B cell (primary cell): ENCODE measurements around the gene POC1B. TPM values are rescaled to one million over a fixed set of nuclear protein-coding genes. Genes with fewer than 3 reads are reported as not detected.
A peak's percentile ranks its signal among the peaks of the same experiment; 100 is the strongest.

Source experiments
- ATAC-seq: fragments of 200-7000 bp; cut with Tn5 transposase; one replicate; pipeline ENCODE4 v1.10.0; 2021; ENCODE audit warnings: low read depth, mild to moderate bottlenecking, moderate number of reproducible peaks, moderate library complexity
- CTCF ChIA-PET: fragments of 350-600 bp; sonication (Branson Sonifier 250); formaldehyde crosslinking; loops from one replicate; lab custom pipeline; 2021; ENCODE audit warnings: antibody characterized with exemption, inconsistent platforms; lab: Charles Lee
- POLR2A ChIA-PET: fragments of 350-600 bp; sonication (Branson Sonifier 250); formaldehyde crosslinking; loops from one replicate; lab custom pipeline; 2021; ENCODE audit warnings: antibody characterized with exemption; lab: Charles Lee
- DNase-seq: peaks from one replicate; pipeline ENCODE4 v3.0.0; 2013
- H2AFZ ChIP-seq: 2 replicates; pipeline ENCODE4 v1.6.1; 2012; ENCODE audit warnings: mild to moderate bottlenecking, low read depth, low read length; ENCODE audit not compliant: insufficient read depth, poor library complexity, severe bottlenecking
- H3K27ac ChIP-seq, 2 donors: 1 replicate in 1 of 2; 2 replicates in 1 of 2; pipeline ENCODE4 v1.5.1; 2012 to 2013; ENCODE audit warnings: low read length in 2 of 2, mild to moderate bottlenecking in 2 of 2, moderate library complexity in 1 of 2
- H3K27me3 ChIP-seq, 4 experiments: fragments of 200-600 bp in 1 of 4; sonication (generic) in 1 of 4; replicated peaks in 1 of 4; 1 replicate in 2 of 4; 2 replicates in 2 of 4; pipeline versions ENCODE4 v1.6.1 to v1.7.0; 2013 to 2016; ENCODE audit warnings: low read length in 3 of 4, mild to moderate bottlenecking in 2 of 4, mixed read lengths in 1 of 4, moderate library complexity in 1 of 4; ENCODE audit not compliant: insufficient read depth in 4 of 4, control insufficient read depth in 3 of 4; ENCODE audit errors: control extremely low read depth in 1 of 4
- H3K36me3 ChIP-seq, 2 experiments: replicated peaks in 1 of 2; 1 replicate in 1 of 2; 2 replicates in 1 of 2; pipeline versions ENCODE4 v1.6.1 to v1.7.1; 2013; ENCODE audit warnings: low read length in 1 of 2; ENCODE audit not compliant: insufficient read depth in 2 of 2, control insufficient read depth in 1 of 2; ENCODE audit errors: control extremely low read depth in 1 of 2, extremely low read depth in 1 of 2
- H3K4me1 ChIP-seq, 2 donors: fragments of 200-600 bp in 1 of 2; sonication (generic) in 1 of 2; 1 replicate in 1 of 2; 2 replicates in 1 of 2; pipeline versions ENCODE4 v1.5.1 to v1.6.1; 2013 to 2017; ENCODE audit warnings: low read length in 2 of 2; ENCODE audit not compliant: control insufficient read depth in 2 of 2, insufficient read depth in 2 of 2
- H3K4me2 ChIP-seq: replicated peaks from 2 replicates; pipeline ENCODE3; 2012; ENCODE audit warnings: mild to moderate bottlenecking, low read depth, low read length; ENCODE audit not compliant: poor library complexity, severe bottlenecking
- H3K4me3 ChIP-seq, 5 experiments: fragments of 200-600 bp in 1 of 5; sonication (generic) in 1 of 5; 1 replicate in 3 of 5; 2 replicates in 2 of 5; pipeline versions ENCODE4 v1.5.1 to v1.7.0; 2011 to 2016; ENCODE audit warnings: low read length in 4 of 5, mild to moderate bottlenecking in 4 of 5, low read depth in 2 of 5, control low read depth in 1 of 5, moderate library complexity in 1 of 5; ENCODE audit not compliant: insufficient read depth in 1 of 5; ENCODE audit errors: control extremely low read depth in 1 of 5, extremely low read depth in 1 of 5
- H3K79me2 ChIP-seq: fragments of 200-600 bp; sonication (generic); one replicate; pipeline ENCODE4 v1.6.0; 2016; ENCODE audit warnings: low read length; ENCODE audit not compliant: control insufficient read depth, insufficient read depth
- H3K9ac ChIP-seq: fragments of 200-600 bp; sonication (generic); 2 replicates; pipeline ENCODE4 v1.6.1; 2017; ENCODE audit warnings: mild to moderate bottlenecking, low read length, moderate library complexity
- H3K9me3 ChIP-seq, 3 donors: one replicate each; pipeline versions ENCODE4 v1.6.1 to v1.7.1; 2013; ENCODE audit warnings: low read length in 2 of 3; ENCODE audit not compliant: control insufficient read depth in 2 of 3, insufficient read depth in 1 of 3; ENCODE audit errors: control extremely low read depth in 1 of 3
- H4K20me1 ChIP-seq: 2 replicates; pipeline ENCODE4 v1.6.0; 2012; ENCODE audit warnings: mild to moderate bottlenecking, low read length; ENCODE audit not compliant: insufficient read depth, control insufficient read depth, poor library complexity, severe bottlenecking
- H3K27ac Mint-ChIP-seq: one replicate; pipeline ENCODE4 v1.8.0; 2021; ENCODE audit warnings: mixed read lengths
- H3K27me3 Mint-ChIP-seq: one replicate; pipeline ENCODE4 v1.8.0; 2021; ENCODE audit warnings: mixed read lengths
- H3K4me1 Mint-ChIP-seq: one replicate; pipeline ENCODE4 v1.8.0; 2021; ENCODE audit warnings: mixed read lengths
- H3K4me3 Mint-ChIP-seq: one replicate; pipeline ENCODE4 v1.8.0; 2021; ENCODE audit warnings: mixed read lengths
- H3K9me3 Mint-ChIP-seq: one replicate; pipeline ENCODE4 v1.8.0; 2022; ENCODE audit warnings: mixed read lengths; ENCODE audit not compliant: insufficient read depth
- EZH2 ChIP-seq: IDR thresholded peaks from 2 replicates; pipeline ENCODE4 v1.6.1; 2012; ENCODE audit warnings: borderline replicate concordance, low read depth, mild to moderate bottlenecking, moderate library complexity, low read length; ENCODE audit not compliant: insufficient read depth, poor library complexity, severe bottlenecking
- WGBS: methylation state at CpG from one replicate; pipeline ENCODE4 v1.1.5; 2013; ENCODE audit warnings: missing lambda C conversion rate; ENCODE audit not compliant: insufficient coverage; 5-methylcytosine and 5-hydroxymethylcytosine counted together
- intact Hi-C: fragments of 100-400 bp; cut with micrococcal nuclease; formaldehyde crosslinking; loops from one replicate; pipeline ENCODE4 v1.10.0; 2022
- polyA plus RNA-seq: library from polyadenylated mRNA; depleted of rRNA; stranded (reverse); fragments of >200 nt; gene quantifications from 2 replicates; pipeline ENCODE4 v1.2.3, GENCODE V29; 2012
- total RNA-seq, 2 donors: library from RNA; stranded (reverse); fragments of 120-200 nt in 1 of 2; gene quantifications; 1 replicate in 1 of 2; 2 replicates in 1 of 2; pipeline versions ENCODE4 v1.2.3 to v1.2.4, GENCODE V29; 2013 to 2022
- TF ChIP-seq, protein P1 (sequence below): fragments of 200-600 bp; IDR thresholded peaks from one replicate; pipeline ENCODE4 v1.8.0; 2022; ENCODE audit warnings: antibody characterized with exemption, mild to moderate bottlenecking

The POC1B gene
- total and polyA plus RNA-seq, 2 donors (not counting 1 experiment from before 2014, with no cell fraction given): 12.0 to 39.5 TPM

DNA sequence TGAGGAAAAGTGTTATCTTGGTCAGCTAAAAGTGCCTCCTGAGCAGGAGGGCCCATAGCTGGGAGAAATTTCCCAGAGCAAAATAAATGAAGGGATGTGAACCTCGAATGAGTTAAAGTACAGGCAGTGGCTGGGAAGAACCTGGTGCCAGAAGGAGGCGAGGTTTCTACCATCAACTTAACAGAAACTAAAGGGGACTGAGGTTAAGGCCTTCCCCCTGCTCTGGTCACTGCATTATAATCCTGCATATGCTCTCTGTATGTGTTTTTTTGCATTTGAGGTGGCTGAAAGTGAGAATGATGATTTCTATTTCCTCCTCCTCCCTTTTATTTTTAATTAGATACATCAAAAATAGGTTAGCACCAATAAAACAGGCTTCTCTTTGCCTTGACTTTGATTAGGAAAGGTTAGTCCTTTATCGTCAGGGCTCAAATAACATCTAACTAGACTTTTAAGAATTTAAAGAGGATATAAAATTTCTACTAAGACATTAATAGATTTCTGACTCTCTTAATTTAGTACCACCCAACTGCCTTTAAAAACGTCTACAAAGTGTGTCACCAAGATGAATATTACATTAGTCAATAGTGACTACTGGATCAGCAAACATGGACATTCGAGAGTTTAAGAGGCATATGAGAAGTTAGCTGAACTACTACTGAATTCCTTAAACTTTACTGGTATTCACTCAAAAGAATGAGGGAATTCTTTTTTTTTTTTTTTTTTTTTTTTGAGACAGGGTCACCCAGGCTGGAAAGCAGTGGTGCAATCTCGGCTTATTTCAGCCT lies 50.5 kb downstream of the POC1B start:
- DNase-seq (no peak), ATAC-seq (no peak)
- Histone ChIP-seq H3K9ac (no peak overlapping the region), H3K27me3 (no peaks in the 10 kb centered on the region), H3K79me2 (no peaks in the 10 kb centered on the region), H2AFZ (no peak overlapping the region), H4K20me1 (no peaks in the 10 kb centered on the region), H3K4me3 (no peak overlapping the region), H3K4me1 (peaks cover 0 to 3% of the 10 kb centered on the region in 2 donors), H3K9me3 (no peaks in the 10 kb centered on the region), H3K4me2 (no peak overlapping the region), H3K36me3 (peaks cover 0 to 3% of the 10 kb centered on the region in 2 experiments), H3K27ac (no peak overlapping the region)
- no peaks in the 10 kb centered on the region for H3K27me3 Mint-ChIP-seq
- peaks cover 16% of the 10 kb centered on the region for H3K4me1 Mint-ChIP-seq
- ChIA-PET POLR2A (no interaction called here), CTCF (interaction anchor here (10.3 kb wide), 1 partner anchor 51 kb away, joined by 181 read pairs; the partner anchor contains the start of genes GALNT4 and POC1B)
- intact Hi-C loops: no loop called here
- 100% methylated on average over 1 of the region's 6 CpGs for WGBS
- TF ChIP-seq, protein P1, sequence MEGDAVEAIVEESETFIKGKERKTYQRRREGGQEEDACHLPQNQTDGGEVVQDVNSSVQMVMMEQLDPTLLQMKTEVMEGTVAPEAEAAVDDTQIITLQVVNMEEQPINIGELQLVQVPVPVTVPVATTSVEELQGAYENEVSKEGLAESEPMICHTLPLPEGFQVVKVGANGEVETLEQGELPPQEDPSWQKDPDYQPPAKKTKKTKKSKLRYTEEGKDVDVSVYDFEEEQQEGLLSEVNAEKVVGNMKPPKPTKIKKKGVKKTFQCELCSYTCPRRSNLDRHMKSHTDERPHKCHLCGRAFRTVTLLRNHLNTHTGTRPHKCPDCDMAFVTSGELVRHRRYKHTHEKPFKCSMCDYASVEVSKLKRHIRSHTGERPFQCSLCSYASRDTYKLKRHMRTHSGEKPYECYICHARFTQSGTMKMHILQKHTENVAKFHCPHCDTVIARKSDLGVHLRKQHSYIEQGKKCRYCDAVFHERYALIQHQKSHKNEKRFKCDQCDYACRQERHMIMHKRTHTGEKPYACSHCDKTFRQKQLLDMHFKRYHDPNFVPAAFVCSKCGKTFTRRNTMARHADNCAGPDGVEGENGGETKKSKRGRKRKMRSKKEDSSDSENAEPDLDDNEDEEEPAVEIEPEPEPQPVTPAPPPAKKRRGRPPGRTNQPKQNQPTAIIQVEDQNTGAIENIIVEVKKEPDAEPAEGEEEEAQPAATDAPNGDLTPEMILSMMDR: no peak
- no peak for TF ChIP-seq EZH2
- H3K4me3 Mint-ChIP-seq: no peak overlapping the region
- no peaks in the 10 kb centered on the region for H3K9me3 Mint-ChIP-seq
- peak overlapping the region; percentile 65 for H3K27ac Mint-ChIP-seq

DNA sequence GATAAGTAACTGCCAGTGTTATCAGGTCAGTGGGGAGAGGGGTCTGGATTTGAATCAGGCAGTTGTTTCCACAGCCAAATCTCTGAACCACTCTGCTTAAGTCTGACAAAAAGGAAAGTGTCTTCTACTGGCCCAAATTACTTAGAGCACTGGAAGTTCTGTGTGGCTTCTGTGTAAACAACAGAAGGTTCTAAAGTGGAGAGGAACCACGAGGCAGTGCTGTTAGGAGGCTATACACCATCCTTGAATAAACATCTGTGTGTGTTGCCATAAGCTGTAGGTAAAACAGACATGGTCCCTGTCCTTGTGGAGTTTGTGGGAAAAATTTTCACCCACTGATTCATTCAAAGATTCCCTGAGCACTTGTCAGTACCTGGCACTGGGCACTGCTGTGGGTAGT lies 51.2 kb downstream of the POC1B start:
- ChIA-PET CTCF (interaction anchor here (10.3 kb wide), 1 partner anchor 52 kb away, joined by 181 read pairs; the partner anchor contains the start of genes GALNT4 and POC1B), POLR2A (no interaction called here)
- Mint-ChIP-seq H3K27ac (no peak overlapping the region), H3K27me3 (no peaks in the 10 kb centered on the region), H3K9me3 (no peaks in the 10 kb centered on the region), H3K4me1 (peaks cover 18% of the 10 kb centered on the region), H3K4me3 (no peak overlapping the region)
- Histone ChIP-seq H3K27ac (peak overlapping the region in 1 of 2 donors; percentile 38), H2AFZ (no peak overlapping the region), H3K27me3 (no peaks in the 10 kb centered on the region), H3K4me2 (no peak overlapping the region), H3K9me3 (no peaks in the 10 kb centered on the region), H3K4me1 (peaks cover 4 to 5% of the 10 kb centered on the region in 2 donors), H3K4me3 (no peak overlapping the region), H4K20me1 (no peaks in the 10 kb centered on the region), H3K9ac (no peak overlapping the region), H3K36me3 (peaks cover 0 to 3% of the 10 kb centered on the region in 2 experiments), H3K79me2 (peaks cover 3% of the 10 kb centered on the region)
- ATAC-seq (no peak), DNase-seq (no peak)
- intact Hi-C loops: no loop called here
- no peak for TF ChIP-seq EZH2
- TF ChIP-seq, protein P1: no peak
- no CpG with 5 or more reads among the region's 1 CpG for WGBS
